ENCODE results near the gene REEP5. TPM values are rescaled to one million over a fixed set of nuclear protein-coding genes. Genes with fewer than 3 reads are reported as not detected.

The REEP5 gene
- total and polyA plus RNA-seq, 8 donors: 33.0 to 84.7 (median 70.7) TPM

DNA sequence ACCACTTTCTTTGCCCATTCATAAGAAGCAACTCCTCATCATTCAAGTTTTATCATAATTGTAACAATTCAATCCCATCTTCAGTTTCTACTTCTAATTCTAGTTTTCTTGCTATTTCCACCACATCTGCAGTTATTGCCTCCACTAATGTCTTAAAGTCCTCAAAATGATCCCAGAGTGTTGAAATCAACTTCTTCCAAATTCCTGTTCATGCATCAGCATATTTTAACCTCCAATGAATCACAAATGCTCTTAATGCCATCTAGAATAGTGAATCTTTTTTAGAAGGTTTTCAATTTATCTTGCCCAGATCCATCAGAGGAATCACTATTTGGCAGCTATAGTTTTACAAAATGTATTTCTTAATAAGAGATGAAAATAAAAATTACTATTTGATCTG lies 64.2 kb downstream of the REEP5 start:
- H3K36me3 ChIP-seq: no peaks in the 10 kb centered on the region
- DNase-seq: no peak
- H3K9me3 ChIP-seq: no peaks in the 10 kb centered on the region
- TF ChIP-seq, protein P1, sequence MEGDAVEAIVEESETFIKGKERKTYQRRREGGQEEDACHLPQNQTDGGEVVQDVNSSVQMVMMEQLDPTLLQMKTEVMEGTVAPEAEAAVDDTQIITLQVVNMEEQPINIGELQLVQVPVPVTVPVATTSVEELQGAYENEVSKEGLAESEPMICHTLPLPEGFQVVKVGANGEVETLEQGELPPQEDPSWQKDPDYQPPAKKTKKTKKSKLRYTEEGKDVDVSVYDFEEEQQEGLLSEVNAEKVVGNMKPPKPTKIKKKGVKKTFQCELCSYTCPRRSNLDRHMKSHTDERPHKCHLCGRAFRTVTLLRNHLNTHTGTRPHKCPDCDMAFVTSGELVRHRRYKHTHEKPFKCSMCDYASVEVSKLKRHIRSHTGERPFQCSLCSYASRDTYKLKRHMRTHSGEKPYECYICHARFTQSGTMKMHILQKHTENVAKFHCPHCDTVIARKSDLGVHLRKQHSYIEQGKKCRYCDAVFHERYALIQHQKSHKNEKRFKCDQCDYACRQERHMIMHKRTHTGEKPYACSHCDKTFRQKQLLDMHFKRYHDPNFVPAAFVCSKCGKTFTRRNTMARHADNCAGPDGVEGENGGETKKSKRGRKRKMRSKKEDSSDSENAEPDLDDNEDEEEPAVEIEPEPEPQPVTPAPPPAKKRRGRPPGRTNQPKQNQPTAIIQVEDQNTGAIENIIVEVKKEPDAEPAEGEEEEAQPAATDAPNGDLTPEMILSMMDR (IDR thresholded peaks at IDR 0.05): no peak
- H3K27ac ChIP-seq: no peak overlapping the region
- FAIRE-seq: no peak
- intact Hi-C loops (cut with DNase I): no loop called here
- H3K27me3 ChIP-seq: no peaks in the 10 kb centered on the region
- no peak overlapping the region for H3K4me3 ChIP-seq
- H3K4me1 ChIP-seq: peaks cover 0 to 10% (median 3%) of the 10 kb centered on the region in 3 donors
- no peak for ATAC-seq

DNA sequence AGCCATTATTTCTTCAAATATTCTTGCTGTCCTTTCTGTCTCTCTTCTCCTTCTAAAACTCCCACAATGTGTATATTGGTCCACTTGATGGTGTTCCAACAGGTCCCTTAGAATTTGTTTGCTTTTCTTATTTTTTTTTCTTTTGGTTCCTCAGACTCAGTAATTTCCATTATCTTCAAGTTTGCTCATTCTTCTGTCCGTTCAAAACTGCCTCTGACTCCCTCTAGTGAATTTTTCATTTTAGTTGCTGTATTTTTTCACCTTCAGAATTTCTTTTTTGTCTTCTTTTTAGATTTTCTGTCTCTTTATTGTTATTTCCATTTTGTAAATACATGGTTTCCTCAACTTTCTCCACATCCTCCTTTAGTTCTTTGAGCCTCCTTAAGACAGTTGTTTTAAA lies 67.4 kb downstream of the REEP5 start:
- no peak for ATAC-seq
- H3K4me3 ChIP-seq: no peak overlapping the region
- H3K4me1 ChIP-seq: no peaks in the 10 kb centered on the region
- no peaks in the 10 kb centered on the region for H3K36me3 ChIP-seq
- no peak for DNase-seq
- intact Hi-C loops (cut with DNase I): no loop called here
- H3K27ac ChIP-seq: no peak overlapping the region
- TF ChIP-seq, protein P1 (IDR thresholded peaks at IDR 0.05): no peak
- FAIRE-seq: no peak
- H3K9me3 ChIP-seq: no peaks in the 10 kb centered on the region
- 79 to 83% methylated on average over 1 of the region's 1 CpG for WGBS, 2 donors
- H3K27me3 ChIP-seq: no peaks in the 10 kb centered on the region

DNA sequence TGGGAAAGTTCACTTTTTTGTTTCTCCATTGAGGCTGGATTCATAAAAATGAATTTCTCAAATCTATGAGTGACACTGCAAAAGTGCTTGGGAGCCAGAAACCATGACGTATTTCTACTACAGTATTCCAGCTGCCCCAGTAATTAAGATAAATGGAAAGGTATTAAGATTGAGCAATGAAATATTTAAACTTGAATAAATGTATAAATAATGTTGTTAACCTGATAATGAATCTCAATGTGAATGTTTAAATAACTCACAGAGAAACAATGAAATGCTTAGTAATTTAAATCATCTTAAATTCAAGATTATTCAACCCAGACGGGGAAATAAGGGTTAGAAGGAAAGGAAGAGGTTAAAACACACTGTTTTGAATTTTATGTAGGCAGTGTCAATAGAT lies 72.1 kb downstream of the REEP5 start:
- no peak for ATAC-seq
- Histone ChIP-seq H3K9me3 (no peaks in the 10 kb centered on the region), H3K4me3 (no peak overlapping the region), H3K27me3 (no peaks in the 10 kb centered on the region), H3K27ac (no peak overlapping the region), H3K36me3 (no peaks in the 10 kb centered on the region), H3K4me1 (peaks cover 0 to 6% (median 5%) of the 10 kb centered on the region in 3 donors)
- TF ChIP-seq, protein P1 (IDR thresholded peaks at IDR 0.05): no peak
- FAIRE-seq: no peak
- no peak for DNase-seq
- WGBS, 2 donors: 54 to 57% methylated on average over 2 of the region's 2 CpGs
- intact Hi-C loops (cut with DNase I): no loop called here

DNA sequence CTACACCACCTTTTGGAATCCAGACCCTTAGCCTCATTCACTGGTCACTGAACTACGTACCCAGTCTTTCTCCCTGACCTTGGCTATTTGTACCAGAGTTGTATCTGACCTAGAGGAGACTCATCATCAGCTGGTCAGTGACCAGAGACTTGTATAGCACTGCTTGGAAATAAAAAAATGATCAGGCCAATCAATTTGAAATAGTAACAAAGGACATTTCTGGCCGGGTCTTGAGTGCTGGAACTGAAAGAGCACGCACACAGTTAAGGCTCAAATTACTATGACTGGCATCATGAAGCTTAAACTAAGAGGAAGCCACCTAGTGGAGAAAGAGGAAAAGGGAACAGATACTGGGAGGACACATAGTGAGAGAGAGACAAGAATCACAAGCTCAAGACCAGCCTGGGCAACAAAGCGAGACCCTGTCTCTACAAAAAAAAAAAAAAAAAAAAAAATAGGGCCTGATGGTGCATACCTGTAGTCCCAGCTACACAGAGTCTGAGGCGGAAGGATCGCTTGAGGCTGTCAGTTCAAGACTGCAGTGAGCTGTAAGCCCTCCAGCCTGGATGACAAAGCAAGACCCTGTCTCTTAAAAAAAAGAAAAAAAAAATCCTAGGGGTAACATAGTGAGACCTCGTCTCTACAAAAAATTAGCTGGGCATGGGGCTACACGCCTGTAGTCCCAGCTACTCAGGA lies 73.8 kb downstream of the REEP5 start:
- no peak for FAIRE-seq
- intact Hi-C loops (cut with DNase I): no loop called here
- H3K27me3 ChIP-seq: no peaks in the 10 kb centered on the region
- WGBS, 2 donors: 40 to 45% methylated on average over 8 of the region's 8 CpGs
- H3K27ac ChIP-seq: no peak overlapping the region
- no peak for DNase-seq
- peak; percentile 94 to 99 (median 97) for ATAC-seq
- TF ChIP-seq, protein P1 (IDR thresholded peaks at IDR 0.05): peak; percentile 36 to 59 (median 52)
- peaks cover 4 to 10% (median 6%) of the 10 kb centered on the region in 3 donors for H3K4me1 ChIP-seq
- no peak overlapping the region for H3K4me3 ChIP-seq
- no peaks in the 10 kb centered on the region for H3K9me3 ChIP-seq
- H3K36me3 ChIP-seq: no peaks in the 10 kb centered on the region

DNA sequence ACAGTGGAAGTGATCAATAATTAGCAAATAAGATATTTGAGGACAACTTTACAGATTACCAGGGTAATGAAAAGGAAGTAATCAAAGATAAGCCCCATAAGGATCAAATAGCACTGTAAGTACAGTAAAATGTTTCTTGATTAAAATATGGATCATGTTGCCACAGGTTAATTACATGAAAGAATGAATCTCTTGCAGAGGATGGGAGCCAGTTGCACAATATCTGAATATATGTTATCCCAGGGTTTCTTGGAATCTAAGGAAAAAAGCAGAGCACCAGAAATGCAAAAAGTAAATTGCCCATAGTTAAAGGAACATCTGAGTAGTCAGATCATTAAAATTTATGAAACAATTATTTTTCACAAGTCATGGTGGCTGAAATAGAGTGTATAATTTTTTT lies 74.7 kb downstream of the REEP5 start:
- no peaks in the 10 kb centered on the region for H3K9me3 ChIP-seq
- no peaks in the 10 kb centered on the region for H3K36me3 ChIP-seq
- H3K4me1 ChIP-seq: peaks cover 4 to 10% (median 6%) of the 10 kb centered on the region in 3 donors
- H3K27me3 ChIP-seq: no peaks in the 10 kb centered on the region
- no peak overlapping the region for H3K27ac ChIP-seq
- no peak for ATAC-seq
- no peak for FAIRE-seq
- no peak overlapping the region for H3K4me3 ChIP-seq
- intact Hi-C loops (cut with DNase I): no loop called here
- TF ChIP-seq, protein P1 (IDR thresholded peaks at IDR 0.05): no peak
- no peak for DNase-seq
